Upper lobe of left lung (tissue), 6 donors: ENCODE data around the gene PNPLA1. TPM values are rescaled to one million over a fixed set of nuclear protein-coding genes. Genes with fewer than 3 reads are reported as not detected.

Experiments used
- ATAC-seq, 2 donors: fragments of 200-7000 bp; cut with Tn5 transposase; one replicate each; pipeline ENCODE4 v1.9.1; 2022; ENCODE audit warnings: mild to moderate bottlenecking in 2 of 2, moderate library complexity in 2 of 2; ENCODE audit not compliant: low FRiP score in 2 of 2
- DNase-seq, 2 donors: peaks; one replicate each; pipeline ENCODE4 v3.0.0-alpha.2; 2019 to 2020
- H3K27ac ChIP-seq, 4 donors: fragments of 200-600 bp; sonication (generic); one replicate each; pipeline ENCODE4 v1.5.1; 2016 to 2019
- H3K27me3 ChIP-seq, 4 donors: fragments of 200-600 bp; sonication (generic); one replicate each; pipeline ENCODE4 v1.5.1; 2017 to 2019
- H3K36me3 ChIP-seq, 4 donors: fragments of 200-600 bp; sonication (generic); one replicate each; pipeline ENCODE4 v1.5.1; 2016 to 2019
- H3K4me1 ChIP-seq, 4 donors: fragments of 200-600 bp; sonication (generic); one replicate each; pipeline ENCODE4 v1.5.1; 2018 to 2019
- H3K4me3 ChIP-seq, 4 donors: fragments of 200-600 bp; sonication (generic); one replicate each; pipeline ENCODE4 v1.5.1; 2017 to 2019; ENCODE audit warnings: mild to moderate bottlenecking in 2 of 4, moderate library complexity in 1 of 4
- H3K9me3 ChIP-seq, 4 donors: fragments of 200-600 bp; sonication (generic); one replicate each; pipeline ENCODE4 v1.5.1; 2018 to 2019
- EP300 ChIP-seq, 4 donors: sonication (generic); formaldehyde crosslinking; IDR thresholded peaks; one replicate each; pipeline ENCODE4 v1.5.1; 2017; ENCODE audit warnings: antibody characterized with exemption in 4 of 4, control low read depth in 2 of 4
- POLR2A ChIP-seq, 4 donors: fragments of 450-650 bp; IDR thresholded peaks; one replicate each; pipeline ENCODE4 v1.5.1; 2016 to 2017; ENCODE audit warnings: antibody characterized with exemption in 4 of 4, mild to moderate bottlenecking in 2 of 4
- POLR2AphosphoS5 ChIP-seq, 2 donors: sonication (generic); formaldehyde crosslinking; IDR thresholded peaks; one replicate each; pipeline ENCODE4 v1.5.1; 2017; ENCODE audit warnings: antibody characterized with exemption in 2 of 2
- WGBS, 2 donors: methylation state at CpG; one replicate each; pipeline ENCODE4 v1.1.5; 2017 to 2018; 5-methylcytosine and 5-hydroxymethylcytosine counted together
- total RNA-seq, 6 donors: library from RNA; depleted of rRNA in 4 of 6; stranded (reverse); fragments of >200 nt in 4 of 6; gene quantifications; one replicate each; pipeline versions ENCODE4 v1.1.0 to v1.2.1, GENCODE V29; 2016 to 2021
- TF ChIP-seq, protein P1 (sequence below), 6 experiments: fragments of 450-650 bp in 4 of 6; fragments of 200-600 bp in 2 of 6; sonication (generic) in 2 of 6; IDR thresholded peaks; one replicate each; pipeline ENCODE4 v1.5.1; 2016 to 2019; ENCODE audit warnings: antibody characterized with exemption in 6 of 6
- donor health status: DM: no; HTN: no; CAD: no; lungs with moderate emphysema.
- donor health status: DM: no; HTN: yes; CAD: no; lungs with severe emphysema.

The PNPLA1 gene
- total RNA-seq, 6 donors from 2014 or later, result 0.14 to 0.61 (median 0.30) TPM; not detected in 3

DNA sequence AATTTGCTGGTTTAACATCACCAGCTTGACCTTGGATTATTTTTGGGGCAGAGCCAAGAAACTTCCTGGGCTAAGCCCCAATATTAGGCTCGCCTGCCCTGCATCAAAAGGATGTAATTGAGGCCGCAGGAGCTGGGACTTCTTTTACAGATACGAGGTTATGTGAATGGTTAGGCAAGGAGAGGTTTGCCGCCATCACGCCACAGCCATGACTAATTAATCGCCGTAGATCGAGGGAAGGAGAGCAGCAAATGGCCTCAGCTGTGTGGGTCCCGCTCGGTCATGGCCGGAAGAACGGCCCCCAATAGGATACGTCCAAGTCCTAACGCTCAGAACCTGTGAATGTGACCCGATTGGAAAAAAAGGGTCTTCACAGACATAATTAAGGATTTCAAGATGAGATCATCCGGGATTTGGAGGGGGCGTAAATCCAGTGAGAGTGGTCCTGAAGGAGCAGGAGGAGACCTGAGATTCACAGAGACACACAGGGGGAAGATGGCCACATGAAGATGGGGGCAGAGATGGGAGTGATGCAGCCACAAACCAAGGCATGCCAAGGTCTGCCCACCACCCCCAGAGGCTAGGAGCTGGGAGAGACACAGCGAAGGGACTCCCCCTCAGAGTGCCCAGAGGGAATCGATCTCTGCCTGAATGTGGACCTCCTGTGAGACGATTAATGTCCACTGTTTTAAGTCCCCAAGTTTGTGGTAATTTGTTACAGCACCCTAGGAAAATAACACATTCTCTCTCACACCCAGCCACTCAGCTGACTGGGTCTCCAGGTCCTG lies 76.8 kb downstream of the PNPLA1 start:
- H3K36me3 ChIP-seq, result no peaks in the 10 kb centered on the region
- no peak overlapping the region for H3K4me3 ChIP-seq
- no peak for TF ChIP-seq EP300 (IDR thresholded peaks at IDR 0.05)
- TF ChIP-seq POLR2A (IDR thresholded peaks at IDR 0.05), result no peak
- no peak for TF ChIP-seq POLR2AphosphoS5 (IDR thresholded peaks at IDR 0.05)
- TF ChIP-seq, protein P1, sequence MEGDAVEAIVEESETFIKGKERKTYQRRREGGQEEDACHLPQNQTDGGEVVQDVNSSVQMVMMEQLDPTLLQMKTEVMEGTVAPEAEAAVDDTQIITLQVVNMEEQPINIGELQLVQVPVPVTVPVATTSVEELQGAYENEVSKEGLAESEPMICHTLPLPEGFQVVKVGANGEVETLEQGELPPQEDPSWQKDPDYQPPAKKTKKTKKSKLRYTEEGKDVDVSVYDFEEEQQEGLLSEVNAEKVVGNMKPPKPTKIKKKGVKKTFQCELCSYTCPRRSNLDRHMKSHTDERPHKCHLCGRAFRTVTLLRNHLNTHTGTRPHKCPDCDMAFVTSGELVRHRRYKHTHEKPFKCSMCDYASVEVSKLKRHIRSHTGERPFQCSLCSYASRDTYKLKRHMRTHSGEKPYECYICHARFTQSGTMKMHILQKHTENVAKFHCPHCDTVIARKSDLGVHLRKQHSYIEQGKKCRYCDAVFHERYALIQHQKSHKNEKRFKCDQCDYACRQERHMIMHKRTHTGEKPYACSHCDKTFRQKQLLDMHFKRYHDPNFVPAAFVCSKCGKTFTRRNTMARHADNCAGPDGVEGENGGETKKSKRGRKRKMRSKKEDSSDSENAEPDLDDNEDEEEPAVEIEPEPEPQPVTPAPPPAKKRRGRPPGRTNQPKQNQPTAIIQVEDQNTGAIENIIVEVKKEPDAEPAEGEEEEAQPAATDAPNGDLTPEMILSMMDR (IDR thresholded peaks at IDR 0.05), result no peak
- 93 to 94% methylated on average over 18 to 20 of the region's 20 CpGs for WGBS, 2 donors
- peaks cover 0 to 11% (median 5%) of the 10 kb centered on the region in 4 donors for H3K4me1 ChIP-seq
- ATAC-seq (no peak), DNase-seq (no peak)
- H3K9me3 ChIP-seq, result no peaks in the 10 kb centered on the region
- H3K27ac ChIP-seq, result no peak overlapping the region
- no peaks in the 10 kb centered on the region for H3K27me3 ChIP-seq

DNA sequence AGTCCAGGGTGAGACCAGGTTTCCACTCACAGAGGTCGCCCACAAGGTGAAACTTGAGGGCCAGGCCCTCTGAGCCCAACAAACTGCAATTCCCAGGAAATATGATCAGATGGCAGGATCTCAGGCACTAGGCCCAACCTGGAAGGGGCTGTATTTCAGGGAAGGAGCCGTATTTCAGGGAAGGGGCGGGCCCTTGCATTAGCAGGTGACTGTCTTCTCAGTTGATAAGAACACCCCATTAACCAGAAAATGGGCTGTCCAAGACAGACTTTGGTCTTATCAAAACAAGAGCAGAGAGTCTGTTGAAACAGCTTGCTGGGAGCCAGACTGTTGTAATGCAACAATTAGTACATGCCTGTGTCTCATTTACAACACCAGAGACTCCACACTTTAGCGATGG lies 77.8 kb downstream of the PNPLA1 start:
- H3K4me1 ChIP-seq, result peaks cover 0 to 11% (median 5%) of the 10 kb centered on the region in 4 donors
- DNase-seq, result no peak
- H3K27ac ChIP-seq, result no peak overlapping the region
- no peaks in the 10 kb centered on the region for H3K27me3 ChIP-seq
- ATAC-seq, result no peak
- 85 to 89% methylated on average over 4 of the region's 4 CpGs for WGBS, 2 donors
- no peaks in the 10 kb centered on the region for H3K9me3 ChIP-seq
- H3K4me3 ChIP-seq, result no peak overlapping the region
- H3K36me3 ChIP-seq, result no peaks in the 10 kb centered on the region
- TF ChIP-seq EP300 (IDR thresholded peaks at IDR 0.05), result no peak
- TF ChIP-seq POLR2A (IDR thresholded peaks at IDR 0.05), result no peak
- TF ChIP-seq, protein P1 (IDR thresholded peaks at IDR 0.05), result no peak
- TF ChIP-seq POLR2AphosphoS5 (IDR thresholded peaks at IDR 0.05), result no peak

DNA sequence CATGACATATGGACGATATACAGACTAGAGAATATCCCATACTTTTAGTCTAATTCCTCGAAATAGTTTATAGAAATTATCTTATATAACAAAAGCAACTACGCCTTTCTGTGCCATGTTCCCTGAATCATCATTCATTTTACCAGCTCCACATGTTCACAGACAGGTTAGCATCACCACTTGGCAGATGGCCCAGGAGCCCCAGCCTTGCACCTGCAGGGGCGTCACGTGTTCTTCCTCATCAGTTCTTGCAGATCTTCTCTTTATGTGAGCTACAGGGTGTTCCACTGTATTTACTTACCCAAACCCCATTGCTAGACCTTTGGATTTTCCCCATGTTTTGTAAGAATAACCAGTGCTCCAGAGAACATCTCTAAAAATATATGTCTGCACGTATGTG lies 79.4 kb downstream of the PNPLA1 start:
- 86 to 87% methylated on average over 6 of the region's 6 CpGs for whole genome bisulfite sequencing, 2 donors
- Histone ChIP-seq H3K27me3 (no peaks in the 10 kb centered on the region), H3K4me1 (peaks cover 0 to 11% (median 5%) of the 10 kb centered on the region in 4 donors), H3K36me3 (no peaks in the 10 kb centered on the region), H3K4me3 (no peak overlapping the region), H3K27ac (no peak overlapping the region), H3K9me3 (no peaks in the 10 kb centered on the region)
- TF ChIP-seq POLR2AphosphoS5 (IDR thresholded peaks at IDR 0.05) (no peak), EP300 (IDR thresholded peaks at IDR 0.05) (no peak), POLR2A (IDR thresholded peaks at IDR 0.05) (no peak)
- TF ChIP-seq, protein P1 (IDR thresholded peaks at IDR 0.05), result no peak
- no peak for DNase-seq
- no peak for ATAC-seq

DNA sequence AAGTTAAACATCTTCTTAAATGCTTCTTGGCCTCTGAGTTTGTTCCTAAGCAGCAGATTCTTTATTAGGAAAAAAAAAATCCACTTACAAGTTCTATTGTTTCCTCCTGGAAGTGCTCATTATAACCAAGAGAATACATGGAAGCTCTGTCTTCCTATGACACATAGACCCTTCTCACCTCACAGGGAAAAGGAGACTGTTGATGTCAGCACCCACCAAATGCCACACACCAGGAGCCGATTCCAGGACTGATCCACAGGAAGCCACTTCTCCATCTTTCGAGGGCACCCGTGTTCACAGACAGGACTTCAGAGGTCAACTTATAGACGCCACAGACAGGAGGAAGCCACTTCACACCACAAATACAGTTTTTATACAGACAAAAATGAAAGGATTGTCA lies 80.2 kb downstream of the PNPLA1 start:
- 36 to 51% methylated on average over 4 of the region's 4 CpGs for WGBS, 2 donors
- H3K36me3 ChIP-seq, result no peaks in the 10 kb centered on the region
- H3K27ac ChIP-seq, result peak overlapping the region in 1 of 4 donors; percentile 18
- no peaks in the 10 kb centered on the region for H3K27me3 ChIP-seq
- DNase-seq, result no peak
- H3K4me3 ChIP-seq, result no peak overlapping the region
- H3K9me3 ChIP-seq, result no peaks in the 10 kb centered on the region
- peaks cover 0 to 11% (median 5%) of the 10 kb centered on the region in 4 donors for H3K4me1 ChIP-seq
- no peak for TF ChIP-seq POLR2A (IDR thresholded peaks at IDR 0.05)
- no peak for TF ChIP-seq EP300 (IDR thresholded peaks at IDR 0.05)
- TF ChIP-seq POLR2AphosphoS5 (IDR thresholded peaks at IDR 0.05), result no peak
- TF ChIP-seq, protein P1 (IDR thresholded peaks at IDR 0.05), result no peak
- ATAC-seq, result no peak
